HG02884 (cell line): ENCODE measurements around the gene SUGCT.

Experiments used
- ATAC-seq: cut with Tn5 transposase; IDR thresholded peaks from one replicate; pipeline ENCODE4 v1.9.1; 2021; ENCODE audit warnings: mild to moderate bottlenecking, moderate library complexity; ENCODE audit not compliant: unreplicated experiment

The SUGCT gene

DNA sequence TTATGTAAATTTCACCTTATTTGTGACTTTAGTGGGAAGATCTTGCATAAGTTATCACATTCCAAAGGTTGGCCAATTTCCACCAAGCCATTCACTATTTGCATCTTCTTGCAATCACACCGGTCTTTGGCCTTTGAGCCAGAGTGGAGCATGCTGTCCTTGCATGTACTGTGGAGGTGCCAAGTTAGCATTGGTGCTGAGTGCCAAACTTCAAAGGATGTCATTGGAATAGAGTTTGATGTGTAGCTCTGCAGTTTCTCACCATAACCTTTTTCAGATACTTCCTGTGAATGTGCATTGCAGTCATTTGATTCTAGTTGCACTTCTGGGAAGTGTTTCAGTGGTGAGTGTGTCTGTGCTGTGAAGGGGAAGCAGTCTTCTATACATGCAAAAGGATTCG lies 620.6 kb downstream of the SUGCT start:
- no peak for ATAC-seq

DNA sequence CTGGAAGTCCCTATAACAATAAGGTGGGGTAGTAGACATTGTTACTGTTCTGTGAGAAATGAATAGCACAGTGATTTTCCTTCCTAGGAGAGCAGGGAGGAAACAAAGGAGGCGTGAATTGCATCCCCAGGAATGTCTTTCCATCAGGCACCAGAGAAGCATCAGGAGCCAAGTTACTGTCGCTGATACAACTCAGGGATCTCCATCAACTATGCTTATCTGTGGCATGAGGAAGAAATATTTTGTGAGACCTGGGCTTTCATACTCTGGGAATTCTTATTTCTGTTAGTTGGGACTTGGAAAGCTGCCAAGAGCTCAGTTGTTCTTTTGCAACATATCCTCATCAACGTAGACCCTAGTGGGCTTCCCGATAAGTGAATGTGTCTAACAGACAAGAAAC lies 622.3 kb downstream of the SUGCT start:
- no peak for ATAC-seq

DNA sequence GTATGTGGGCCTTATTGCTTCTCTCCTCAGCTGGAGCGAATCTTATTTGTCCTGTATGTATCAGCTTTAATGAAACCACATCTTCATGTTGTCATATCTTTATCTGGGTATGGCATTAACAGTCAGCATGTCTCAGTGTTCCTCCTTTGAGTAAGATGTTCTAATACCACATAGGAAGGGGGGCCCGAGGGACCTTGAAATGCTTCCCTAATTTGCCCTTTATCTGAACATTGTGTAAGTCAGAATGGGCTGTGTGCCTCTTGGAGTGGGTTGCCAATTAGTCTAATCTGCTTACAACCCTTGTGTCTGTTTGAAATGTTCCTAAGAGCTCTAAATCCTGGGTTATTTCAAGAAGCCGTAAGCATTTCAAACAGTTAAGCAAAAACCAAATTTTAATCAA lies 623.8 kb downstream of the SUGCT start:
- ATAC-seq = no peak

DNA sequence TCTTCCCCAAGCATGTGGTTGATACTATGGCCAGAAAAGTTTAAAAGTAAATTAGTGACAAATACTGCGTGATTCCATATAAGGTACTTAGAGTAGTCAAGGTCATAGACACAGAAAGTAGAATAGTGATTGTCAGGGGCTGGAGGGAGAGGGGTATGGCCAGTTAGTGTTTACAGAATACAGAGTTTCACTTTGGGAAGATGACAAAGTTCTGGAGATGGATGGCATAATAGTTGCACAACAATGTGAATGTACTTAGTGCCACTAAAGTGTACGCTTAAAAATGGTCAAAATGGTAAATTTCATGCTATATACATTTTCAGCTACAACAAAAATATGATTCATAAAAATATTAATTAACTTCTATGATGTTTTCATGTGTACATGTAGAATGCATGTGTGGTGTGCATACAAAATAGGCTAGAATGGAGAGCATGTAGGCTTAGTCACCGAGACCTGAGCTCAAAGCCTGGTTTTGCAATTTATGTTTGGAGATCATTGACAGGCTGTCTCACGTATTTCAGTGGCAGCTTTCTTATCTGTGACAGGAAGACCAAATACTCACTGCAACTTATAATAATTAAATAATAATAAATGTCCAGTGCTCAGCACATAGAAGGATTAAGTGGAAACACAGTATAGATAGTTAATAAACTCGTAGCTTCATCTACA lies 625.6 kb downstream of the SUGCT start:
- ATAC-seq = no peak

- no peak for ATAC-seq
Observed at GRCh38 chr7:40760987-40761386, 626.2 kb downstream of the SUGCT start.

DNA sequence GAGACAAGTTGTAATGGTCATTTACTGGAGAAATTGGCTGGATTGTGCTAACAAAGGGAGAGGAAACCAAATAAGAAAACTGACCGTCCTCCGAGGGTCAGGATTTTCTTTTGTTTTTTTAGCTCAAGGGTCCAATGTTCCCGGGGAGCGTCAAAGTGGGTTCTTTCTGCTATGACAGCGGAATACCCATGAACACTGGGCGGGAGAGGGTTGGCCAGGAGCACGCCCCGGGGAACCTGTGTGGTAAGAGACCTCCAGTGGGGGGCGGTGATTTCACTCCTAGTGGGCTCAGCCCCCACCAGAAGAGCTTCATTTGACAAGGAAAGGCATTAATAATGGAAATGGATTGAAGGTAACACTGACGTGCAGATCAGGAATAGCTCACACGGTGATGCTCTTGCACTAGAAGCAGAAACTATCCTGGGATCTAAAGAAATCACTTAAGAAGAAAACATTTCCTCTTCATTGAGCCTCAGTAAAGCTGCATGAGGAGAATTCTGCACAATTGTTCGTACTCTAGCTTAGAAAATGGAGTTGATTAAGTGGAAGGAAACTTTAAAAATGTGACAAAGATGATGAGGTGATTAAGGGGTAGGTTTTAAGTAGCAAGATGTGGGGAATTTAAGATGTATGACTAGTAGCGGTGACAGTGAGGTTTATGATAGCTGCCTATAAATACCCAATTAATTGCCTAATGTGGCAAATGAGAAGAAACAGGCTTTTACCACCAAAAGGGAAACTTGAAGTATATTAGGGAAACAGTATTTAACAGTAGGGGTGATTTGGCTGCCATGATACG lies 627.2 kb downstream of the SUGCT start:
- no peak for ATAC-seq

DNA sequence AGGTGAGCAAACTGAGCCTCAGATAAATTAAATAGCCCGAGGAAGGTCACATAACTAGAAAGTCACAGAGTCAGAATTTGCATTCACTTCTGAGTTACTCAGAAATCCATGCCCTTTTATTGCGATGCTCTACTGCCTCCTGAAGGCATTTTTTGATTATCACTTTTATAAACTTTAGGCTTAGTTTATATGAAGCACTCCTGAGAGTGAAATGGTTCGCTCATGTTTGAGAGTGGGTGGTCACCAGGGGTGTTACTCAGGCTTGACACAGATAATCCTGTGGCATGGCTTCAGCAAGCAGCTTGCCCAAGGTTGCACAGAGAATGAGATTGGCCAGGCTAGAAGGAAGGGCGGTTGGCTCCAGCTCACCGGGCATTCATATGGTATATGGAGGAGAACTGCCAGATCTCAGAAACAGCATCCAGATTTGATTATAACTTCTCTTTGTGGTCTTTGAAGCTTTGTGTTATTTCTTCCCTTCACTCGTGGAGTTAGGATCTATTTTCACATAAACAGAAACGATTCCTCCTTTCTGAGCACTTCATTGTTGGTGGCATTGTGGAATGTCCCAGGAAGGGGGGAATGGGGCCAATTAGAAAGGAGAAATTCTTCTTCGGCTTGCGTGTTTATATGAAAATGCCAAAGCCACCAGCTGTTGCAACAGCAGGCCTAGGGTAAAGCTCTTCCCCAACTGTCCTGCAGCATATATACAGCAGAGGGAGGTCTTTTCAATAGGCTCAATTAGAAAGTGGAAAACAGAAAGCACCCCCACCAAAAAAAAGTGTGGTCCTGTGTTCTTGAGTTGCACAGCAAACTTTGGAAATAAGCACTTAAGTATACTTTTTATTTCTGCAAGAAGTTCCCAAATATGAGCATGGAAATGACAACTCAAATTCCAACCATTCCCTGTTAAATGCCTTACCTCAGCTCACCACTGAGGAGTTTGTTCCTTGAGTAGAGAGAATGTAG lies 628.8 kb downstream of the SUGCT start:
- ATAC-seq = no peak

DNA sequence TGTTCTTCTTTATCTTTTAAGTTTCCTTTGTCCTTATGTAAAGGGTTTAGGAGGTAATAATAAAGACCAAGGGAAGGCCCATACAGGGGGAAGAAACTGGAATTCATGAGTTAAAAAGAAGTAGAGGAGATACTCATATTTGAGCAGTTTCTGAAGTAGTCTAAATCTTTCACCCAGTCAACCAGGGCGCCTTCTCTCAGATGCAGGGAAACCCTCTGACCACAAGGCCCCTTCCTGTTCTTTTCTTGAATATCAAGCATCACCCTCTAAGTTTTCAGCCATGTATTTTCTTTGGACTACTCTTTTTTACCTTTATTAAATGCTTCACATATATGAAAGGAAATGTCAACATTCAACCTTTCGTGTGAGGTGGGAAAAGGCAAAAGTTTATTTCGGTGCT lies 630.8 kb downstream of the SUGCT start:
- no peak for ATAC-seq

DNA sequence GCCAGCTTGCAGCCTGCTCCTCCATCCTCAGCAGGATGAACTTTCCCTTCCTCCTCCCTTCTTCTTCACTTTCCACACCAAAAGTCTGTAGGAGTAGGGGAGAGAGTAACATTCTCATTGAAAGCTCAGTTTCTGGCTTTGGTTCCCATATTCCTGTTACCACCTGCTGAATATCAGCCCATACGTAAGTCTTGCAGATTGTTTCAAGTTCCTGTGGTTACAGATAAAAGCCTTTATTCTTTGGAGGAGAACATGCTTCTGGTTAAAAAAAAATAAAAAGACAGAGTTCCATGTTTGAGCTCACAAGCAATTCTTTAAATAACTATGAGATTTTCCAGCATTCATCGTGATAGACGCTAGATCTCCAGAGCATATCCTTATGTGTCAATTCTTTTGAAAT lies 637.3 kb downstream of the SUGCT start:
- no peak for ATAC-seq

DNA sequence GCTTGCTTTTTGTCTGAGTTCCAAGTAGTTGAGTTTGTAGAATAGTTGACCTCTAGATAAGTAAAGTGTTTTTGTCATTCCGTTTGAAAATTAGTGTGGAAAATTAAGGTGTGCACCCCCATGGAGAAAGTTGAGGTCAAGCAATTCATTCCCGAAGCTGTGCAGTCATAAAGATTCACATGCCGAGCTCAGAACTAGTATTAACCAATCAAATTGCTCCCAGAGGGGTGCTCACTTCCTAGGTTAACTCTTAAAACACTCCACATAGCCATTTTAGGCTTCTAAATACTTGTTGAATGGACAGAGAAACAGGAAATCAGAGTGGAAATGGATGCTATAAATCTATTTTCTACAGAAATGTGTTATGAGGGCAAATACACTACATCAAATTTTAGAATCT lies 638.9 kb downstream of the SUGCT start:
- no peak for ATAC-seq

DNA sequence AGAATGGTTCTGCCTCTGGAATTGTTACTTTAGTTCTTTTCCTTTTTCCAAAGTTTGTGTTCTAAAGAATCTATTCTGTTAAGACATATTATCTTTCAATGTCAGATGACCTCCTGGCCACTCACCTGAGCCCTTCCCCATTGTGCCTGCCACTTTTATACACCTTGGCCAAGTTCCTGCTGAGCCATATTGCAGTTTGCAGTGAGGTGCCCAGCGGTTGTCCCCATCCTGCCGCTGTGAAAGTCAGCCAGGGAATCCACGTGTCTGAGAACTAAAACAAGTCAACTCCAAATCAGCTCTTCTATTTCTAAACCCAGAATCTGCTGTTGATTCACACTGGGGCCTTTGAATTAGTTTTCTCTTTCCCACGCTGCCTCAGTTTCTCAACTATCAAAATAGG lies 641.1 kb downstream of the SUGCT start:
- ATAC-seq = no peak

DNA sequence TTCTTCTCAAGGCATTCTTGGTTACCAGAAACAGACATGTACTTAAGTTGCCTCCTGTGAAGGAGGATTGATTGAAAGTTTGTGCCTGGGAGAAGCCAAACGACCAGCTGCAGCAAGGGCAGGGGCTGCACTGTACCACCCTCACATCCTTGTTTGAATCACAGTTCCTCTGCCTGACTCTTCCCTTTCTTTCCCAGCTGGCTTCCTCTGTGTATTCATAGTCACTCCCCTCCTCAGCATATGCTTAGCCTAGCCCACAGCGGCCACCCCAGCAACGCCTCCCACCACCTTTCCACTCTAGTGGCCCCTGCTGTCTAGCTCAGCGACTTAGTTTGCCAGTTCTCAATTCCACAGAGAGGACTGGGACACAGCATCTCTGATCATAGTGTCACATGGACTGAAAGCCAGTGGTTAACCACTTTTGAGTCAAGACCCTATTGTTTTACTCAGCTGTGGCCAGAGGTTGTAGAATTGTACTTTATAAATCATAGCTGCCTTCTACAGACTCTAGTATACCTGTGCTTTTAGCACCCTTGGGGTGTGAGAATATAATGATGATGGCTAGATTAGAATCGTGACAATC lies 643.0 kb downstream of the SUGCT start:
- no peak for ATAC-seq

DNA sequence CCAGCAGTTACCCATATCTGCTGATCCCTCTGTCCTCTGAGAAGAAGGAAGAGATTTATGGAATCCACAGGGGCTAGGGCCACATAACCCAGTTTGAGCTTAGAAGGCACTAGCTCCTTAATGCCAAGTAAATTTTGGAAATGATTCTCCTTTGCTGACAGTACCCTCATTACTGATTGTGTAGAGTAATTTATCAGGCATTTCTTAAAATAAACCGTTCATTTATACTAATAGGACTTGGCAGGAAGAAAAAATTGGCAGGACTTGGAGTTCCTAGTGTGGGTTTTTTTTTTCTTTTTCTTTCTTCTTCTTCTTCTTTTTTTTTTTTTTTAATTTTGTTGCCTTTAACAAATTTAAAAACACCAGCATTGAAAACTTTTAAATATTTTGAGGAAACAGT lies 645.7 kb downstream of the SUGCT start:
- no peak for ATAC-seq

DNA sequence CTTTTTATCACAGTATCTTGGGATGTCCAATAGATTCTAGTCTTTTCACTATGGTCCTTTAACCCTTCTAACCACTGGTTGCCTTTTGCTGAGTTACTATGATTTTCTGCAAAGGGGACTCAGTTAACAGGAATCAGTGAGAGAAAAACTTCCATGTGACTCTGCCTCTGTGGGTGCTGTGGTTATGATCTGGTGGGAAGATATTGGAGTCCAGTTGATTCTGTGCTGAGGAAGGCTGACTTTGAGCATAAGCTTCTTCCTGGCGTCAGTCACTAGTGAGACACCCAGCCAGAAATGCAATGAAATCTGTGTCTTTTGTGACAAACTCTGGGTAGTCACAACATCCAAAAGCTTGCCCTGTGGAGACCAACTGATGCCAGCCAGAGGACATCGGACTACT lies 648.0 kb downstream of the SUGCT start:
- no peak for ATAC-seq

DNA sequence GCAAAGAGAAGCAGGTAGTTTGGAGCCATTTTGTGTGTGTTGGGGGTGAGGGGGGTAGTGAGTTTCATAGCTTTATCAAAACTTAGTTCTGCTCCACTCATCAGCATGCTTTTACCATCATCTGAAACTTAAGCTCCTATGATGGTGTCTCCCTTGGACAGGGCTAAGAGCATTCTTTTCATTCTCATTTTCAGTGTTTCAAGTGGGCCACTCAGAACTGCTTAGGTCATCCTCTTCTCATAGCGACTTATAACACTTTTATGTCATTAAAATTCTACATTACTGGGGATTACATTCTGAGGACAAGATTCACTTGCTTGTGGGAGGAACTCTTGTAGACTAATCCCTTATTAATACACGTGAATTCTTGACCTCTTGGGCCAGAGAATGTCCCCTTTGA lies 649.4 kb downstream of the SUGCT start:
- no peak for ATAC-seq

- ATAC-seq = no peak
Observed at GRCh38 chr7:40786909-40787308, 652.1 kb downstream of the SUGCT start.

DNA sequence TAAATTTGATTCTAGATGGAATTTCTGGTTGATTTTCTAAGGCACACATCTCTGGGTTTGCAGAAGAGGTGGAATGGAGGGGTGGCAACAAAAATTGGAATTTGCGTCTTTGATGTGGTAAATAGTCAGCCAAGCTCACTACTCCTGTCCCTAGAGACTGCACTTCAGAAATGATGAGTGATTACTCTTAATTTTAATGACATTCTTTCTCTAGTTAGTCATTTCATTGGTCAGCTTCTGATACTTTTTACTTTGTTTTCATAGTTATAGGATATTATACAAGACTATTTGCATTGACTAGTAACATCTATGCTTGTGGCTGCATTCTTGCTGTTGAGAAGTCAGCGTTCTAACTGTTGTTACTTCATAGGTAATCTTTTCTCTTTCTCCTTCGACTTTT lies 658.3 kb downstream of the SUGCT start:
- ATAC-seq = no peak

DNA sequence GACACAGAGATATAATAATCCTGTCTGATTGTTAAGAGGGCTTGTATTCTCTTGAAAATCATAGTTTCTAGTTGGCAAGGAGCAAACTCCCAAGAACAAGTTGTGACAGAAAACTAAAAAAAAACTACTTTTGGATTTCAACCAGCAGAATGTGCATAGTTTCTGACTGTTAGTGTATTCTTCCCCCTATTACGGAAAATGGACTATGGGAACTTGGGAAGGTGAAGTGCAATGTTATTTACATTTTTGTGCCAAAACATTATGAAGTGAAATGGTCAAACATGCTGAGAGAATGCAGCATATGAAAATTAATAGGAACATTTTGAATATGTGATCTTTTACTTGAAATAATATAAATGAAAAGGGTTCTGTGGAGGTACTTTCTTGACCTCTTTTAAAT lies 660.8 kb downstream of the SUGCT start:
- ATAC-seq = no peak

DNA sequence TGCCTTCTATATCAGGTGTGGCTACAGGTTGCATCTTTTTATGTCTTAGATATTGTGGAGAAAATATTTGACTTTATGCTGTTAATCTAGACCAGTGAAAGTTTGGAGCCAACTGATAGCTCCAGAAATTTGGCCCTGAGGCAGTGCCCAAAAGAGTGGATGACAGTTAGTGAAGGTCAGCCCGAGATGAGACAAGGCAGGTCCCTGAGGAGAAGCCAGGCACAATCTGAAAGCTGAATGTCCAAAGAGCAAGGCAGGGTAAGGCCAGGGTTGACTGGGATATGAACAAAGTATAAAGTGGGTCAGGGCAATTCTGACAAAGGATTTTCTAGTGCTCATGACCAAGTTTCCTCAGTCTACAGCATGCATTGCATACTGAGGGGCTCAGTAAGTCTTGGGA lies 661.9 kb downstream of the SUGCT start:
- no peak for ATAC-seq

- no peak for ATAC-seq
Observed at GRCh38 chr7:40798613-40799012, 663.8 kb downstream of the SUGCT start.
